NB4 (cell line): ENCODE measurements around the gene CSHL1.

Source experiments
- MYC ChIP-seq: IDR thresholded peaks from 2 replicates; pipeline ENCODE4 v1.6.1; 2011; ENCODE audit warnings: low read depth, low read length
- POLR2A ChIP-seq: IDR thresholded peaks from 2 replicates; pipeline ENCODE4 v1.6.1; 2011; ENCODE audit warnings: mild to moderate bottlenecking; ENCODE audit not compliant: insufficient read length; ENCODE audit errors: extremely low read depth
- TF ChIP-seq, protein P1 (sequence below): IDR thresholded peaks from one replicate; pipeline ENCODE4 v1.5.1; 2012; ENCODE audit warnings: low read depth, low read length

DNA sequence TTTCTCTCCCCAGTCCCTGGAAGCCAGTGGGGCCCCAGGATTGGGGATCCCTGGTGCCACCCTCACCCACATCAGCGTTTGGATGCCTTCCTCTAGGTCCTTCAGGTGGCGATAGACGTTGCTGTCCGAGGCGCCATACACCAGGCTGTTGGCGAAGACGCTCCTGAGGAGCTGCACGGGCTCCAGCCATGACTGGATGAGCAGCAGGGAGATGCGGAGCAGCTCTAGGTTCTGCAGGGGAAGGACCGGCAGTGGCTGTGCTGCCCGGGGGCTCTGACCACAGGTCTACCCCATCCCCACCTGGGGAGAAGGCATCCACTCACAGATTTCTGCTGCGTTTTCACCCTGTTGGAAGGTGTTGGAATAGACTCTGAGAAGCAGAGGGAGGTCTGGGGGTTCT is 30.4 kb downstream of the CSHL1 start:
- TF ChIP-seq, protein P1, sequence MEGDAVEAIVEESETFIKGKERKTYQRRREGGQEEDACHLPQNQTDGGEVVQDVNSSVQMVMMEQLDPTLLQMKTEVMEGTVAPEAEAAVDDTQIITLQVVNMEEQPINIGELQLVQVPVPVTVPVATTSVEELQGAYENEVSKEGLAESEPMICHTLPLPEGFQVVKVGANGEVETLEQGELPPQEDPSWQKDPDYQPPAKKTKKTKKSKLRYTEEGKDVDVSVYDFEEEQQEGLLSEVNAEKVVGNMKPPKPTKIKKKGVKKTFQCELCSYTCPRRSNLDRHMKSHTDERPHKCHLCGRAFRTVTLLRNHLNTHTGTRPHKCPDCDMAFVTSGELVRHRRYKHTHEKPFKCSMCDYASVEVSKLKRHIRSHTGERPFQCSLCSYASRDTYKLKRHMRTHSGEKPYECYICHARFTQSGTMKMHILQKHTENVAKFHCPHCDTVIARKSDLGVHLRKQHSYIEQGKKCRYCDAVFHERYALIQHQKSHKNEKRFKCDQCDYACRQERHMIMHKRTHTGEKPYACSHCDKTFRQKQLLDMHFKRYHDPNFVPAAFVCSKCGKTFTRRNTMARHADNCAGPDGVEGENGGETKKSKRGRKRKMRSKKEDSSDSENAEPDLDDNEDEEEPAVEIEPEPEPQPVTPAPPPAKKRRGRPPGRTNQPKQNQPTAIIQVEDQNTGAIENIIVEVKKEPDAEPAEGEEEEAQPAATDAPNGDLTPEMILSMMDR = no peak
- TF ChIP-seq POLR2A (no peak), MYC (no peak)
